PC-9 (cell line): ENCODE measurements around the gene SH3RF3. TPM values are rescaled to one million over a fixed set of nuclear protein-coding genes. Genes with fewer than 3 reads are reported as not detected.

Experiments used
- BruUV-seq: library from RNA; stranded (reverse); fragments of 400-500 nt; replicated peaks from 2 replicates; lab custom pipeline; 2021; lab: Mats Ljungman, UMichigan
- CTCF ChIA-PET: fragments of 300-600 bp; sonication (Branson Sonifier 250); formaldehyde crosslinking; loops from one replicate; lab custom pipeline; 2022; ENCODE audit warnings: antibody characterized with exemption; lab: Charles Lee
- POLR2A ChIA-PET: fragments of 300-600 bp; sonication (Branson Sonifier 250); formaldehyde crosslinking; loops from one replicate; lab custom pipeline; 2022; ENCODE audit warnings: antibody characterized with exemption; ENCODE audit not compliant: unreplicated experiment; lab: Charles Lee
- DNase-seq, 2 experiments: peaks; one replicate each; pipeline versions ENCODE4 v3.0.0 to v3.0.0-alpha.2; 2015 to 2022; ENCODE audit warnings: mixed read lengths in 1 of 2
- H2AFZ ChIP-seq: fragments of 200-600 bp; sonication (generic); 2 replicates; pipeline ENCODE4 v1.8.1; 2017; ENCODE audit warnings: antibody characterized with exemption
- H3F3A ChIP-seq: fragments of 200-600 bp; sonication (generic); 2 replicates; pipeline ENCODE4 v1.8.1; 2017; ENCODE audit warnings: antibody characterized with exemption, mild to moderate bottlenecking, low read depth; ENCODE audit not compliant: insufficient read depth
- H3K27ac ChIP-seq: fragments of 200-600 bp; sonication (generic); 2 replicates; pipeline ENCODE4 v1.6.1; 2016; ENCODE audit warnings: mixed run types
- H3K27me3 ChIP-seq: fragments of 200-600 bp; sonication (generic); 2 replicates; pipeline ENCODE4 v1.6.1; 2016; ENCODE audit warnings: low read depth, mixed run types; ENCODE audit not compliant: insufficient read depth
- H3K36me3 ChIP-seq: fragments of 200-600 bp; sonication (generic); 2 replicates; pipeline ENCODE4 v1.6.1; 2016; ENCODE audit warnings: low read depth, mixed run types
- H3K4me1 ChIP-seq: fragments of 200-600 bp; sonication (generic); replicated peaks from 2 replicates; pipeline ENCODE4 v1.6.1; 2016; ENCODE audit warnings: mixed run types; ENCODE audit not compliant: insufficient read depth
- H3K4me2 ChIP-seq: fragments of 200-600 bp; sonication (generic); 2 replicates; pipeline ENCODE4 v1.6.1; 2017; ENCODE audit warnings: mixed run types
- H3K4me3 ChIP-seq: fragments of 200-600 bp; sonication (generic); 2 replicates; pipeline ENCODE4 v1.6.1; 2016; ENCODE audit warnings: mixed run types
- H3K79me2 ChIP-seq: fragments of 200-600 bp; sonication (generic); 2 replicates; pipeline ENCODE4 v1.6.1; 2017; ENCODE audit warnings: low read depth, mixed run types
- H3K9me2 ChIP-seq: fragments of 200-600 bp; sonication (generic); 2 replicates; pipeline ENCODE4 v1.8.1; 2017; ENCODE audit warnings: mild to moderate bottlenecking; ENCODE audit not compliant: insufficient read depth
- H3K9me3 ChIP-seq: fragments of 200-600 bp; sonication (generic); 2 replicates; pipeline ENCODE4 v1.8.1; 2016; ENCODE audit warnings: low read depth; ENCODE audit not compliant: insufficient read depth
- H4K20me1 ChIP-seq: fragments of 200-600 bp; sonication (generic); 2 replicates; pipeline ENCODE4 v1.8.1; 2017; ENCODE audit not compliant: insufficient read depth
- CTCF ChIP-seq: fragments of 200-600 bp; sonication (generic); conservative IDR thresholded peaks from 2 replicates; pipeline ENCODE4 v1.6.1; 2017; ENCODE audit warnings: mixed run types, antibody characterized with exemption, mild to moderate bottlenecking, moderate library complexity
- EZH2 ChIP-seq: fragments of 200-600 bp; sonication (generic); IDR thresholded peaks from 2 replicates; pipeline ENCODE4 v1.8.0; 2017; ENCODE audit warnings: antibody characterized with exemption, low read depth
- intact Hi-C: fragments of 100-400 bp; cut with micrococcal nuclease; formaldehyde crosslinking; loops from one replicate; pipeline ENCODE4 v1.10.0; 2022; ENCODE audit not compliant: unreplicated experiment
- total RNA-seq: library from RNA; stranded (reverse); gene quantifications from 2 replicates; pipeline ENCODE4 v1.2.3, GENCODE V29; 2021

The SH3RF3 gene
- total RNA-seq, 1 experiment from 2014 or later, result 6.1 TPM

- Histone ChIP-seq H4K20me1 (no peaks in the 10 kb centered on the region), H3K9me2 (no peaks in the 10 kb centered on the region), H3K79me2 (peaks cover 5% of the 10 kb centered on the region; the same call in 1 of the 2 replicates), H3K9me3 (no peaks in the 10 kb centered on the region), H2AFZ (no peak overlapping the region), H3K36me3 (no peaks in the 10 kb centered on the region), H3K4me1 (no peaks in the 10 kb centered on the region; the same call in 1 of the 2 replicates), H3K4me3 (no peak overlapping the region), H3K27me3 (no peaks in the 10 kb centered on the region), H3F3A (no peaks in the 10 kb centered on the region), H3K27ac (no peak overlapping the region), H3K4me2 (no peak overlapping the region)
- ChIA-PET CTCF (no interaction called here), POLR2A (no interaction called here)
- no TSS peak for BruUV-seq
- intact Hi-C loops, result no loop called here
- no peak for DNase-seq
- TF ChIP-seq CTCF (no peak), EZH2 (no peak)
Observed at GRCh38 chr2:109225170-109225782, 96.3 kb downstream of the SH3RF3 start.

GRCh38 chr2:109226128-109226527, 97.1 kb downstream of the SH3RF3 start:
- Histone ChIP-seq H3K36me3 (no peaks in the 10 kb centered on the region), H3F3A (no peaks in the 10 kb centered on the region), H3K79me2 (peaks cover 5% of the 10 kb centered on the region; the same call in 1 of the 2 replicates), H3K4me3 (no peak overlapping the region), H3K9me3 (no peaks in the 10 kb centered on the region), H4K20me1 (no peaks in the 10 kb centered on the region), H3K4me2 (no peak overlapping the region), H3K4me1 (no peaks in the 10 kb centered on the region), H3K27ac (no peak overlapping the region), H2AFZ (no peak overlapping the region), H3K27me3 (no peaks in the 10 kb centered on the region), H3K9me2 (no peaks in the 10 kb centered on the region)
- intact Hi-C loops, result no loop called here
- ChIA-PET POLR2A (interaction anchor here (0.6 kb wide), 1 partner anchor 564 kb away, joined by 5 read pairs; no protein-coding TSS in a partner anchor), CTCF (no interaction called here)
- no TSS peak for BruUV-seq
- TF ChIP-seq EZH2 (no peak), CTCF (no peak)
- no peak for DNase-seq

GRCh38 chr2:109226622-109227021, 97.6 kb downstream of the SH3RF3 start:
- Histone ChIP-seq H3K36me3 (no peaks in the 10 kb centered on the region), H3K9me3 (no peaks in the 10 kb centered on the region), H3F3A (no peaks in the 10 kb centered on the region), H3K4me3 (no peak overlapping the region), H2AFZ (no peak overlapping the region), H3K4me1 (no peaks in the 10 kb centered on the region), H3K27ac (no peak overlapping the region), H3K9me2 (no peaks in the 10 kb centered on the region), H4K20me1 (no peaks in the 10 kb centered on the region), H3K27me3 (no peaks in the 10 kb centered on the region), H3K79me2 (peaks cover 5% of the 10 kb centered on the region; the same call in 1 of the 2 replicates), H3K4me2 (no peak overlapping the region)
- DNase-seq, result no peak
- POLR2A ChIA-PET, result interaction anchor here (0.6 kb wide), 1 partner anchor 565 kb away, joined by 5 read pairs; no protein-coding TSS in a partner anchor
- TF ChIP-seq CTCF (no peak), EZH2 (no peak)
- intact Hi-C loops, result no loop called here
- BruUV-seq, result no TSS peak
- CTCF ChIA-PET, result no interaction called here
